OCI-LY7 (cell line): ENCODE measurements around the gene ZNF44. TPM values are rescaled to one million over a fixed set of nuclear protein-coding genes. Genes with fewer than 3 reads are reported as not detected.
A peak's percentile ranks its signal among the peaks of the same experiment; 100 is the strongest.

Experiments used
- BruUV-seq: library from RNA; stranded (reverse); fragments of 400-500 nt; replicated peaks from 2 replicates; lab custom pipeline; 2021; lab: Mats Ljungman, UMichigan
- CTCF ChIA-PET: fragments of 300-600 bp; sonication (Branson Sonifier 250); formaldehyde crosslinking; loops from one replicate; lab custom pipeline; 2022; ENCODE audit warnings: antibody characterized with exemption; ENCODE audit not compliant: unreplicated experiment; lab: Charles Lee
- POLR2A ChIA-PET: fragments of 300-600 bp; sonication (Branson Sonifier 250); formaldehyde crosslinking; loops from one replicate; lab custom pipeline; 2022; ENCODE audit warnings: antibody characterized with exemption; lab: Charles Lee
- DNase-seq: peaks from one replicate; pipeline ENCODE4 v3.0.0-alpha.2; 2015; ENCODE audit warnings: low spot score
- H2AFZ ChIP-seq: fragments of 200-600 bp; sonication (generic), shearing (Covaris generic); 2 replicates; pipeline ENCODE4 v1.6.1; 2014; ENCODE audit warnings: mild to moderate bottlenecking, antibody characterized with exemption, low read length, moderate library complexity
- H3K27ac ChIP-seq: fragments of 200-600 bp; sonication (generic); 2 replicates; pipeline ENCODE4 v1.5.1; 2014; ENCODE audit warnings: mixed run types, low read depth, mild to moderate bottlenecking, moderate library complexity, low read length, inconsistent platforms; ENCODE audit not compliant: poor library complexity, severe bottlenecking
- H3K36me3 ChIP-seq: fragments of 200-600 bp; sonication (generic); 2 replicates; pipeline ENCODE4 v1.6.1; 2014; ENCODE audit warnings: mild to moderate bottlenecking, antibody characterized with exemption, low read length, moderate library complexity, mixed read lengths; ENCODE audit not compliant: insufficient read depth
- H3K4me1 ChIP-seq: fragments of 200-600 bp; sonication (generic); 2 replicates; pipeline ENCODE4 v1.5.1; 2014; ENCODE audit warnings: mild to moderate bottlenecking, low read length; ENCODE audit not compliant: insufficient read depth, poor library complexity, severe bottlenecking
- H3K4me2 ChIP-seq: fragments of 200-600 bp; sonication (generic); 2 replicates; pipeline ENCODE4 v1.6.1; 2014; ENCODE audit warnings: mild to moderate bottlenecking, low read length
- H3K4me3 ChIP-seq: fragments of 200-600 bp; sonication (generic); 2 replicates; pipeline ENCODE4 v1.5.1; 2014; ENCODE audit warnings: mild to moderate bottlenecking, low read depth, low read length; ENCODE audit not compliant: poor library complexity, severe bottlenecking
- H3K79me2 ChIP-seq: fragments of 200-600 bp; sonication (generic); 2 replicates; pipeline ENCODE4 v1.6.1; 2016; ENCODE audit warnings: low read depth, mild to moderate bottlenecking, low read length, moderate library complexity, mixed read lengths; ENCODE audit not compliant: insufficient read depth
- H3K9me2 ChIP-seq: fragments of 200-600 bp; sonication (generic); 2 replicates; pipeline ENCODE4 v1.6.1; 2016; ENCODE audit warnings: mild to moderate bottlenecking, low read length, mixed read lengths; ENCODE audit not compliant: insufficient read depth
- H3K9me3 ChIP-seq: fragments of 200-600 bp; sonication (generic); 2 replicates; pipeline ENCODE4 v1.6.1; 2014; ENCODE audit warnings: mild to moderate bottlenecking, mixed run types, low read length, mixed read lengths
- H4K20me1 ChIP-seq: fragments of 200-600 bp; sonication (generic); 2 replicates; pipeline ENCODE4 v1.6.1; 2014; ENCODE audit warnings: mild to moderate bottlenecking, antibody characterized with exemption, low read length, moderate library complexity, mixed read lengths; ENCODE audit not compliant: insufficient read depth
- EZH2phosphoT487 ChIP-seq: fragments of 200-600 bp; sonication (generic); IDR thresholded peaks from 2 replicates; pipeline ENCODE4 v1.6.1; 2018; ENCODE audit warnings: low read depth, borderline replicate concordance, mild to moderate bottlenecking, mixed run types, antibody characterized with exemption, low read length, moderate library complexity, mixed read lengths
- intact Hi-C: fragments of 100-400 bp; cut with micrococcal nuclease; formaldehyde crosslinking; loops from one replicate; pipeline ENCODE4 v1.10.0; 2022; ENCODE audit not compliant: unreplicated experiment
- total RNA-seq, 2 experiments: library from RNA; depleted of rRNA in 1 of 2; stranded (reverse); fragments of >200 nt in 1 of 2; shearing (Covaris generic) in 1 of 2; gene quantifications; 2 replicates each; pipeline ENCODE4 v1.2.3, GENCODE V29; 2014 to 2022
- TF ChIP-seq, protein P1 (sequence below): fragments of 200-600 bp; sonication (generic); conservative IDR thresholded peaks from 2 replicates; pipeline ENCODE4 v1.5.1; 2014; ENCODE audit warnings: mild to moderate bottlenecking, antibody characterized with exemption, low read length, moderate library complexity, mixed read lengths

ZNF44 gene
- total RNA-seq, 2 experiments from 2014 or later = 4.1 to 10.6 TPM

GRCh38 chr19:12295191-12295590 is 508 bp upstream of the ZNF44 start:
- peaks cover 6% of the 10 kb centered on the region; the same call in 1 of the 2 replicates for H3K79me2 ChIP-seq
- POLR2A ChIA-PET = interaction anchor here (1.0 kb wide), 1 partner anchor 13 kb away, joined by 3 read pairs; no protein-coding TSS in a partner anchor
- no peaks in the 10 kb centered on the region for H3K36me3 ChIP-seq
- H3K9me3 ChIP-seq = no peaks in the 10 kb centered on the region
- CTCF ChIA-PET = no interaction called here
- H3K4me1 ChIP-seq = peaks cover 12% of the 10 kb centered on the region
- H2AFZ ChIP-seq = peak overlapping the region; percentile 89; the same call in 1 of the 2 replicates
- intact Hi-C loops = no loop called here
- H3K4me3 ChIP-seq = peak overlapping the region; percentile 99
- no TSS peak for BruUV-seq
- H3K4me2 ChIP-seq = peak overlapping the region; percentile 65; the same call in 1 of the 2 replicates
- DNase-seq = no peak
- no peaks in the 10 kb centered on the region for H3K9me2 ChIP-seq
- no peaks in the 10 kb centered on the region for H4K20me1 ChIP-seq
- no peak for TF ChIP-seq EZH2phosphoT487
- TF ChIP-seq, protein P1, sequence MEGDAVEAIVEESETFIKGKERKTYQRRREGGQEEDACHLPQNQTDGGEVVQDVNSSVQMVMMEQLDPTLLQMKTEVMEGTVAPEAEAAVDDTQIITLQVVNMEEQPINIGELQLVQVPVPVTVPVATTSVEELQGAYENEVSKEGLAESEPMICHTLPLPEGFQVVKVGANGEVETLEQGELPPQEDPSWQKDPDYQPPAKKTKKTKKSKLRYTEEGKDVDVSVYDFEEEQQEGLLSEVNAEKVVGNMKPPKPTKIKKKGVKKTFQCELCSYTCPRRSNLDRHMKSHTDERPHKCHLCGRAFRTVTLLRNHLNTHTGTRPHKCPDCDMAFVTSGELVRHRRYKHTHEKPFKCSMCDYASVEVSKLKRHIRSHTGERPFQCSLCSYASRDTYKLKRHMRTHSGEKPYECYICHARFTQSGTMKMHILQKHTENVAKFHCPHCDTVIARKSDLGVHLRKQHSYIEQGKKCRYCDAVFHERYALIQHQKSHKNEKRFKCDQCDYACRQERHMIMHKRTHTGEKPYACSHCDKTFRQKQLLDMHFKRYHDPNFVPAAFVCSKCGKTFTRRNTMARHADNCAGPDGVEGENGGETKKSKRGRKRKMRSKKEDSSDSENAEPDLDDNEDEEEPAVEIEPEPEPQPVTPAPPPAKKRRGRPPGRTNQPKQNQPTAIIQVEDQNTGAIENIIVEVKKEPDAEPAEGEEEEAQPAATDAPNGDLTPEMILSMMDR = no peak
- H3K27ac ChIP-seq = no peak overlapping the region

DNA sequence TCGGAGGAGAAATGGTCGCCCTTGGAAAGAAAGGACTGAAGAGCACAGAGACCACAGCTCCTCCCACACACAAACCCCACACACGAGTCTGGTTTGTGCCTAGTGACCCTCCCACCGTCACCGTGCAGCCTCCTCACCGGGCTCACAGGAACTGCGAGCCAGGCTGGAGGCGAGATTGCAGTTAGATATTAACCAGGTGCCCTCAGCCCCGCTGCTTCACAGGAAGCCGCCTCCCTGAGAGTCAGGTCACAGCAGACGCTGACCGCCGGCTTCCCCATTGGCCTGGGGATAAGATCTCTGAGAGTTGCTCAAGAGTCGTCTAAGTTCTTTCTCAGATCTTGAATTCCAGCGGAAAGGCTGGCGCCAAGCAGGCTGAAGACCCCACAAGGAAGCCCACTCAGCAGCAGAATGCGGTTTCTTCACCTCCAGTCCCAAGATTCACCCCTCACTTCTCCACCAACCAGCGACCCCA is 870 bp downstream of the ZNF44 start:
- peak; percentile 76 for DNase-seq
- POLR2A ChIA-PET = no interaction called here
- Histone ChIP-seq H3K4me1 (peaks cover 12% of the 10 kb centered on the region), H3K27ac (peak overlapping the region; percentile 32), H3K4me2 (peak overlapping the region; percentile 91), H3K79me2 (peaks cover 6% of the 10 kb centered on the region; the same call in 1 of the 2 replicates), H3K9me3 (no peaks in the 10 kb centered on the region), H3K9me2 (no peaks in the 10 kb centered on the region), H3K36me3 (no peaks in the 10 kb centered on the region), H4K20me1 (no peaks in the 10 kb centered on the region), H2AFZ (peak overlapping the region; percentile 89; the same call in 1 of the 2 replicates), H3K4me3 (peak overlapping the region; percentile 99)
- TF ChIP-seq EZH2phosphoT487 = no peak
- TF ChIP-seq, protein P1 = no peak
- no TSS peak for BruUV-seq
- intact Hi-C loops = no loop called here
- CTCF ChIA-PET = no interaction called here

DNA sequence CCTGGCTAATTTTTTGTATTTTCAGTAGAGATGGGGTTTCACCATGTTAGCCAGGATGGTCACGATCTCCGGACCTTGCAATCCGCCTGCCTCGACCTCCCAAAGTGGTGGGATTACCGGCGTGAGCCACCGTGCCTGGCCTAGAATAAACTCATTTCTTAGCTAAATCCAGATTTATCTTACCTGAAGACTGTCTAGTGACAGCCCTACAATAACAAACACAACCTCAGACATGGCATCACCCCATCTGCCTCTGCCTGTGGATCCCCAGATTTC is 5.0 kb downstream of the ZNF44 start:
- DNase-seq = no peak
- BruUV-seq = no TSS peak
- H3K9me2 ChIP-seq = no peaks in the 10 kb centered on the region
- POLR2A ChIA-PET = no interaction called here
- peaks cover 13% of the 10 kb centered on the region; the same call in 1 of the 2 replicates for H3K79me2 ChIP-seq
- H3K27ac ChIP-seq = no peak overlapping the region
- CTCF ChIA-PET = no interaction called here
- TF ChIP-seq, protein P1 = no peak
- TF ChIP-seq EZH2phosphoT487 = no peak
- H3K4me2 ChIP-seq = no peak overlapping the region
- no peaks in the 10 kb centered on the region for H4K20me1 ChIP-seq
- H3K4me3 ChIP-seq = no peak overlapping the region
- H3K4me1 ChIP-seq = peaks cover 7% of the 10 kb centered on the region
- H2AFZ ChIP-seq = no peak overlapping the region
- intact Hi-C loops = no loop called here
- H3K9me3 ChIP-seq = no peaks in the 10 kb centered on the region
- peaks cover 4% of the 10 kb centered on the region for H3K36me3 ChIP-seq
